SK-MEL-5 (cell line): Measurements from ENCODE around the gene HLA-F. TPM values are rescaled to one million over a fixed set of nuclear protein-coding genes. Genes with fewer than 3 reads are reported as not detected.

Experiments
- DNase-seq: peaks from one replicate; pipeline ENCODE4 v3.0.0-alpha.2; 2016; ENCODE audit warnings: low read depth, low spot score
- in situ Hi-C: cut with HindIII; loops from 2 replicates; pipeline ENCODE4 v1.10.0; 2016; ENCODE audit warnings: low sequenced_read_pairs, high pct_unique_total_duplicates, low pct_unique_long_range_greater_than_20kb
- total RNA-seq: library from RNA; depleted of rRNA; stranded (reverse); fragments of >200 nt; shearing (Covaris generic); gene quantifications from 2 replicates; pipeline ENCODE4 v1.2.3, GENCODE V29; 2014

HLA-F gene
- total RNA-seq, 1 experiment from 2014 or later, result 28.0 TPM

DNA sequence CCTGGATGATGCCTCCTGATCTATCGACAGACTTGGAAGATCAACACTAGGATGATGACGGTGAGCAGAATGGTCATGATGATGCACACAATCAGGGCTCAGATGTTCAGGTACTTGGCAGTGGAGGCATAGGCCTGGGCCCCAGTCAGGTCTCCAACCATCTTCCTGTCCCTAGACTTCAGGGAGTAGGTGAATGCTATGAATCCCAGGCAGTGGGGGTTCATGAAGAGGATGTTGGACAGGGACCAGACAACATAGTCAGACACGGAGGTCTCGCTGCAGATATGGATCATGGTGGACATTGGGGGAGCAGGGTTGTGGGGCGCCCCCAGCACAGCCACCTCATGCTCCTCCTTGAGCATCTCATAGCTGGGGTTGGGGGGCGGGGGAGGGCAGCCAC is 27.5 kb downstream of the HLA-F start:
- in situ Hi-C loops, result no loop called here
- DNase-seq, result no peak

DNA sequence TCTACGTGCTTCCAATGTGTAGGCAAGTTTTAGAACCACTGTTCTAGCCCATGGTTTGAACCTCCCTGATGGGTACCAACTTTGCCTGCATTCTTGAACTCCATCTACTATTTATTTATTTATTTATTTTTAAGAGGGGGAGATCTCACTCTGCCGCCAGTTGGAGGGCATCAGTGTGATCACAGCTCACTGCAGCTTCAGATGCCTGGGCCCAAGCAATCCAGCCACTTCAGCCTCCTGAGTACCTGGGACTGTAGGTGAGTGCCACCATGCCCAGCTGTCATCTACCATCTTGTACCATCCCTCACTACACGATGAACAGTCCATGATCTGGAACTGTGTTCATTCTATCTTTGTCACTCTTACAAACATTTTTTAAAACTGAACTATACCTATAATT is 28.2 kb downstream of the HLA-F start:
- no peak for DNase-seq
- in situ Hi-C loops, result no loop called here

DNA sequence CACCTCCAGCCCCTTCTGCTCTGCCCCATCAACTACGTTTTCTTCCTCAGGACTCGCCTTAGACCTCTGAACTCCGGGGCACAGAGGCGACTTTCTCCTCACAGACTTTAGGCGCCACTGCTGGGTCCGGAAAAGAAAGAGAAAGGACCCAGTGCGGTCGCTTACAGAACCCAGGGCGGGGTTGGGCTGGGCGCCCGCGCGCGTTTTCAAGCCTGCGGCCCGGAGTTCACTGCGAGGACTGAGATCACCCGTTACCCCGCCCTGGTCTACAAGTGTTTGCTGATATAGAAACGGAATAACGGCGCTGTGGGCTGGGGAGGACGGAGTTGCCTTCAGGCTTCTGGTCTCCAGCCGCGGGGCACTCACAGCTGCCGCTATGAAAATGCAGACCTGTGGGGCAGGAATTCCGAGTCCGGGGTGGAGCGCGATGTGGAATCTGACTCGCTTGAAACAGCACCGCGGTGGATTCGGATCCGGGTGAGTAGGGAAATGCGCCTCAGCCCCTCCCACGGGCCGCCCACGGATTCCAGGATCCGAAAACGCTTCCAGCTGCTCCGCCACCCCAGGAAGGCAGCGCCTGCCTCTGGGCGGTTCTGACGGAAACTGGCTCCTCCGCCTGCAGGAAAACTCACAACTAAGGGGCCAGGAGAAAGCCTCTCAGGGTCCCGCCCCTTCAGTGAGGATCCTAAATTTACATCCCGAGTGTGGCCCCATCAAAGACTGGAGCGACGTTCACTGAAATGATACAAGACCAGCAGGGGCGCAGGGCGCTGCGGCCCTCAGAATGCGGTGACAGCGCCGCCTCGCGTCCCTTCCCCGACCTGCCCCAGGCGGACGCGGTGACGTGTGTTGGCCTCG is 29.4 kb downstream of the HLA-F start:
- DNase-seq, result peak; percentile 95
- in situ Hi-C loops, result no loop called here

DNA sequence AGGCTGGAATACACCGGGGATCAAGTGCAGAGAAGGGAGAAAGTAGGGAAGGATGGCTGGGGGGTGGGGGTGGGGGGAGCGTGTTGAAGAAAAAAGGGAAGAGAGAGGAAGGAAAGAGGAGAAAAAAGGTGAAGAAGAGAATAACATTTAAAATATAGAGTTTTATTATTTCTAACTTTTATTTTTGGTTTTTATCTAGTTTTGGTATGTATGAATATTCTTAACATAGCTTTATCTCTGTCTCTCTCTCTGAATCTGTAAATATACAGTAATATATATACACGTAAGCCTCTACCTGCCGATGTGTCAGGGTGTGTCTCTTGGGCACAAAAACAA is 30.0 kb downstream of the HLA-F start:
- DNase-seq, result no peak
- in situ Hi-C loops, result no loop called here

DNA sequence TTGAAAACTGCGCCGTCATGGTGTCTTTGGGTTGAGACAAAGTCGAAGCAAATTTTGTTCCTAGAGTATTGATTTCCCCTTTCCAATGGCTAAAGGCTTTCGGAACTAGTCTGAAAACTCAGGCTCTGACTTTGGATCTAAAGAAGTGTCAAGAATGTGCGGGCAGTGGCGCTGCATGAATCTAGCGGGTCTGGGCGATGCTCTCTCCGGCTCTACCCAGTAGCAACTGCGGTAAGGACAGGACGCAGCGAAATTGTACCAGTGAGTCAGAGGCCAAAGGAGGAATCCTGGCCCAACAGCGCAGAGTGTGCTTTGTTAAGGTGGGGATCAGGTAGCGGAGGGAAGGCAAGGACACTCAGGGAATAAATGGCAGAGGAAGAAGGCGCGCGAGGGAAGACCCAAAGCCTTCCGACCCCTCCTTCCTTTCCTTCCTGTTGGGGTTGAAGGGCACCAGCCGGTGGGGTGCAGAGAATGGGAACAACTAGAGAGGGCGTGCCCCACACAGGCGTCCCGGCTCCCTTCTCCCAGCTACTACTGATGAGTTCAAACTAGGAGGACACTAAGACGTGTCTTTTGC is 32.1 kb downstream of the HLA-F start:
- in situ Hi-C loops, result no loop called here

DNA sequence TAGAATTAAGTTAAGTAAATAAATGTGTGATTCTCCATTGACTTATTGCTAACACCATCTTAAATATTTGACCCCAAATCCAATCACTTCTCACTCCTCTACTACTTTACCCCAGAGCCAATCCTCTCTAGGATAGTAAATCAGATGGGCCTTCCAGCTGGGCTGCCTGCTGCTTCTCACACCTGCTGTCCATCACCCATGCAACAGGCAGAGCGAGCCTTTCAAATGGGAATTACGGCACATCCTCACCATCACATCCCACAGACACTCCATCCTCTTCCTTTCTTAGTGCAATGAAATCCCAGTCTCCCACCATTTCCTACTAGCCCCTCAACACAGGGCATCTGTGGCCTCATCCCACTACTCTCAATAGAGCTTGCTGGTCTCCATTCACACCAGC is 34.0 kb downstream of the HLA-F start:
- in situ Hi-C loops, result no loop called here
- DNase-seq, result no peak

More for the DNA sequence above, 32.1 kb downstream of the HLA-F start:
- no peak for DNase-seq

DNA sequence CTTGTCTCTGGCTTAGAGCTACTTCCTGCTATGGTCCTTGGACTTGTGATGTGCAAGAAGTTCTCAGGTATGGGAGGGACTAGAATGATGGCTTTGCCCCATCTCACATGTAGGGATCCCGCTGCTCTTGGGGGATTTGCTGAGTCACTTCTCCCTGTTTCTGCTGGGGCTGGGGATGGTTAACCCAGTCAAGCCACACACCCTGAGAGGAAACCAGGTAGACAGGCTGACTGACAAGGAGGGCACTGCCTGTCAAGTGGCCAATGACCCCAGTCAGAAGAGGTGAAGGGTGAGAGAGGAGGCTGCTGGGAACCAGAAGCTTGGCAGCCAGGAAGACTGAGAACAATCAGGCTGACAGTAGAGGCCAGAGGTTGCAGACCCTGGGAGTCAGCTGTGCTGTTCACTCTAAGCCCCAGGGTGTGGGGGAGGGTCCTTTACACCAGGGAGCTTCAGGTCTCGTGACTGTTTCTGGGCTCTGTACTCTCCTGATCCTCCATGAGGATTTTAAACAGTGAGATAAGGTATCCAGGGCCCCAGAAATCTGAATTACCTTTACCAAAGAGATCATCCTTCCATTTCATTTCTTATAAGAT is 34.6 kb downstream of the HLA-F start:
- in situ Hi-C loops, result no loop called here
- peak; percentile 66 for DNase-seq

DNA sequence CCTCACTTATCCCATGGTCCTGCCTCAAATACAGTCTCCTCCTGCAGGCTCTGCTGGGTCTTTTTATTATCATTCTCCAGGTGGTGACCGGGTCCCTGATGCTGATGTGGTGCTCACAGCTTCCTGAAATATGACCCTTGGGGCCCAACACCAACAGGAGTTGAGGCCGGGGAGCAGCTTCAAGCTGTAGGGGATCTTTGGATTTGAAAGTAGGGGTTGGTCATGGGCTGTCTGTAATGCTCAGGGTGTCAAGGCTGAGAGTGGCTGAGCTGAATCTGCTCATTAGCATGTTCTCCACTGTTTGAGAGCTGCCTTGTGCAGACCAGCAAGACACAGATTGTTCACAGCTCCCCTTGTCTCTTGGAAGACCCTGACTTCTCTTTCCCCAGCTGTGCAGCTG is 35.5 kb downstream of the HLA-F start:
- DNase-seq, result no peak
- in situ Hi-C loops, result no loop called here

DNA sequence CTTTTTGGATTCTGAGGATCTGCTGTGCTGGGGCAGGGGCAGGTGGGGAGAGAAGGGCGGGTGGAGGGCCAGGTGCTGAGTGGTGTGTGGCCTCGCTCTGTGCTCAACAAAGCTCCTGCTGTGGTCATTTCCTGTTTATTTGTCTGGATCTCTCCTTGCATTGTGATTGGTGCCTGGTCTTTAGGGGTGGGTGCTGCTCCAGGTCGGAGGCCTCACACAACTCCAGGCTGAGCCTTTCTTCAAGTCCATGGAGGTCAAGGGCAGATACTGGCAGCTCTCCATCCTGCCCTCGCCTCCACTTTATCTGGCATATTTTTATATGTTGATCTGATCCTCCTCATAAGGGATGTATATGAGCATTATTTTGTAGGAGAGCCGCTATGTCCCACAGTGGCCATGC is 36.2 kb downstream of the HLA-F start:
- in situ Hi-C loops, result no loop called here
- no peak for DNase-seq

DNA sequence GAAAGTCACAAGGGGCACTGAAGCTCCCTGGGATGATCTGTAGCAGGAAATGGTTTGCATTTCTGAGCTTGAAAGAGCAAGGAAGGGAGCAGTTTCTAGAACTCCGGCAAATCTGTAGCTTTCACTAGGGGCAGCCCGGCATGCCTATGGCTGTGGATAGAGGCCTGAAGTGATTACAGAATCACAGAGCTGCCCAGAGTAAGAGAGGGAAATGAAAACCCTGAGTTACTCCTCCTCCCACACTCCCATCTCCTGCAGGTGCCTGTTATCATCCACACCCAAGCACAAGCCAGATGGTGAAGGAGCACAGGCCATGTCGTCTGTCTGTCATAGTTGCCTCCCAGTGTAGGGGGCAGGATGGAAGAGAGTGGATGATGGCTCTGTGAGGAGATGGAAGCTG is 37.1 kb downstream of the HLA-F start:
- DNase-seq, result no peak
- in situ Hi-C loops, result no loop called here

DNA sequence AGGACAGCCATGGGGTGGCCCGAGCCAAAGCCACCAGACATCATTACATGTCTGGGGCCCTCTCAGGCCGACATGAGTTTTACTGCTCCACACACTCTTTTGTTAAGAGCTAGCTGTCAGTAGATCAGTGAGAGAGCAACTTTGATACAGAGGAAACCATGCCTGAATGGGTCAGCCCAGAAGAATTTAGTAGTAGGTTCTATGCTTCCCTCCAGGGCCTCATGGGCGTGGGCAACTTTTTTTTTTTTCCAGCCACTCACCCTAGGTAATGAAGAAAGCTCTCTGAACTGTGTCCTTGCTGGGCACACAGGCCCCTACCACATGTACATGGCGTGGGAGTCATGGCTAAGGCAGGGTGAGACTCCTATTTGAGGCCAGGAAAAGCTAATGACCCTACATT is 38.8 kb downstream of the HLA-F start:
- in situ Hi-C loops, result no loop called here

DNA sequence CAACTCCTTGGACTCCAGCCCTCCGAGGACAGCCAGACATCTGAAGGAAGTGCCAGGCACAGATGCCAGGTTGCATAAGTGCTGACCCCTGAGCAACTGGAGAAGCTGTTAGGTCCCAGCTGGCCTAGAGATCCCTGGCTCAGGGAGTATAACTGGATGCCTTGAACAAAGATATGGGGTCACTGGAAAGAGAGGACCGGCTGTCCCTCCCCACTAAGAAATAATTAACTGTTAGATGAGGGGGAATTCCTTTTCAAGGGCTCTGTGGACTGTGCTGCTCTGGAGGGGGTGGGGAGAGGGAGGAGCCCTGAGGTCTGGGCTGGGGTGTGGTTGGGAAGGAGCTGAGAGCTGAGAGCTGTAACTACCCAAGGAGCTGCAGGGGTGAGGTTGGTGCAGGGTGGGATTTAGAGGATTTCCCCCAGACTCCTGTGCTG is 39.6 kb downstream of the HLA-F start:
- in situ Hi-C loops, result no loop called here
- DNase-seq, result no peak

More for the DNA sequence above, 38.8 kb downstream of the HLA-F start:
- no peak for DNase-seq

DNA sequence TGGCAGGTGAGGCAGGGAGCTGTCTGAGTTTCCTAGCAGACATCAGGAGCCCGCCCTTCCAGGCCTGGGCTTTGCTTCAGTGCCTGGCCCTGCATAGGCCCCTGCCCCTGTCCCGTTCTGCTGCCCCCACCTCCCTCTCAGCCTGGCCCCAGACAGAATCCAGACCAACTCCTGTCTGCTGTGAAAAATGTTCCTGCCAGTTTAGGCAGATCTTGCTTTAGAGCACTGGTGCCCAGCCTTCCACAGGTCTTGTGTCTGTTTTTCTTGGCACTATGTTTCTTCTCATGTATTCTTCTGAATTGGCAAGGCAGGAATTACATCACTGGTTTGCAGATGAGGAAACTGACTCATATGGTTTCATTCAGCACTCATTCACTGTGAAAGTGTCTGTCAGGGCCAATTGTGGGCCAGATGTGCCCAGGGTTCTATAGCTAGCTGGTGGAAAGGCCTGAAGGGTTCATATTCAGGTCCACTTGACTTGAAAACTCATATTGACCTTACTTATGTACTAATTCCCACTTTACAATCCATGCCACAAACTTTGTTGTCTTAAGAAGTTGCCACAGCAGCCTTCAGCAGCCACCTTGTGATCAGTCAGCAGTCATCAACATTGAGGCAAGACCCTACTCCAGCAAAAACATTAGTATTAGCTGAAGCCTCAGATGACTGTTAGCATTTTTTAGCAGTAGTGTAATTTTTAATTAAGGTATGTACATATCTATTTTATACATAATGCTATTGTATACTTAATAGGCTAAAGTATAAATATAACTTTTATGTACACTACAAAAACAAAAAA is 40.5 kb downstream of the HLA-F start:
- in situ Hi-C loops, result no loop called here
- peak; percentile 83 for DNase-seq

DNA sequence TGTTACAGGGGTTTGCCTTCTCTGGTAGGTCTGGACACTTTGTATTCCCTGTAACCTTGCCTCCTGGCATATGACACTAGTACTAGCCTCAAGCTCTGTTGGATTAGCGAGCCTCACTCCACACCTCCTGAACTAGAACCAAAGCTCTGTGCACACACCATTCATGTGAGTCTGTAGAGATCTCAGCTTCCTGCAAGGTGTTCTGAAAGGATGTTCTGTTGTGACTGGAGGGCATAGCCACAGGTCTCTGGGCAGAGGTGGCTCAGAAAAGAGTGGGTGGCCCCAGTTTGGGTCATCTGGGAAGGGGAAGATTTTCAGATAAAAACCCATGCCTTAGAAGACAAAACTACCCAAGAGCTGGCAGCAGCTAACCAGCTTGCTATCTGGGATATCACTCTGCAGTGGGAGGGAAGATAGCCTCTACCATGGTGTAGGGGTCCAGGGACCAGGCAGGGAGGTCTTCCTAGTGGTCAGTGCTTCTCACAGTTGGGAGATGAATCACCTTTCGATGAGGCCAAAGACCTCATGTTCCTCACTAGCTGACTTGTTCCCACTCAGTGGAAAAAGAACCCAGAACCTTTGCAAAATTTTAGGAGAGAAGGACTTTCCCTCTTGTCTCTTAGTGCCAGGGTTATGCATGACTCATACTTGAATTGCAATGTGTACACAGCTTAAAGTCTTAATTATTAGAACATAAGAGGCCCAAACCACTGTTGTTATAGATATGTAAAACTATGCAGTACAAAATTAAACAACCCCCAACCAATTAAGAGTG is 41.4 kb downstream of the HLA-F start:
- DNase-seq, result no peak
- in situ Hi-C loops, result no loop called here

DNA sequence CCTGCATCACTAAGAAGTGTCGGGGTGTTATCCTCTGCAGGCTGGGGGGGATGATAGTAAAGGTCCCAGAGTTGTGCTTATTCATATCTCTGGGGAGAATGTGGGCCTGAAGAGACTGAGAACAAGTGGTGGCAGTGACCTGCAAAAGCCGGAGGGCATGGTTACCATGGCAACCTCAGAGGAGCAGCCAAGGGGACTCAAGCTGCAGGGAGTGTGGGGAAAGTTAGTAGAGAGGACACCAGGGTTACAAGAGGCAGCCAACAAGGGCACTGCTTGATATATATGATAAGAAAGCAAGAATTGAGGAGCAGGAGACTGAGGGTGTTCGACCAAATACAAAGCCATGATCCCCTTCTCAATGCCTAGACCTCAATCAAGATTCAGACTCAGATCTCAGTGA is 46.1 kb downstream of the HLA-F start:
- in situ Hi-C loops, result no loop called here
- no peak for DNase-seq

DNA sequence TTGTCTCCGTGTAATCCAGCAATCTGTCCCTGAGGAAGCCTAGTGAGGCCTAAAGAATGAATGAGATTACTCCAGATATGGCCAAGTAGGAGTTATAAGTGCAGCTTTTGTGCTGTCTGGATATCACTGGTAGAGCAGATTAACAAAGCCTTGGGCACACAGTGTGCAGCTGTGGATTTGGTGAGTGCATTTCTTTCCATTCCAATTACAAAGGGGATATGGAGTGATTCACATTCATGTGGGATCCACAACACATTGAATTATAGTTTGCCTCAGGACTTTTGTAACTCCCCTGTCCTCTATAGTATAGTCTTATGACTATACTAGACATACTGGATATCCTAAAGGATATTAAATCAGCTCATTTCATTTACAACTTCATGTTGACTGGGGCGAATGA is 47.1 kb downstream of the HLA-F start:
- peak; percentile 70 for DNase-seq
- in situ Hi-C loops, result no loop called here

DNA sequence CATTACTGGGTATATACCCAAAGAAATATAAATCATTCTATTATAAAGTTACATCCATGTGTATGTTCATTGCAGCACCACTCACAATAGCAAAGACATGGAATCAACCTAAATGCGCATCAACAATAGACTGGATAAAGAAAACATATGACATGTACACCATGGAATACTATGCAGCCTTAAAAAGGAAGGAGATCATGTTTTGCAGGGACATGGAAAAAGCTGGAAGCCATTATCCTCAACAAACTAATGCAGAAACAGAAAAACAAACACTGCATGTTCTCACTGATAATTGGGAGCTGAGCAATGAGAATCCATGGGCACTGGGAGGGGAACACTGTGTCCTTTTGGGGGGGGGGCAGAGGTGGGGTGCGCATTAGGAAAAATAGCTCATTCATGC is 53.5 kb downstream of the HLA-F start:
- no peak for DNase-seq
- in situ Hi-C loops, result no loop called here
